ENCODE results near the gene ADAM10. TPM values are rescaled to one million over a fixed set of nuclear protein-coding genes. Genes with fewer than 3 reads are reported as not detected.

ADAM10 gene
- total RNA-seq, 4 donors from 2014 or later, result 42.9 to 83.3 (median 62.7) TPM

DNA sequence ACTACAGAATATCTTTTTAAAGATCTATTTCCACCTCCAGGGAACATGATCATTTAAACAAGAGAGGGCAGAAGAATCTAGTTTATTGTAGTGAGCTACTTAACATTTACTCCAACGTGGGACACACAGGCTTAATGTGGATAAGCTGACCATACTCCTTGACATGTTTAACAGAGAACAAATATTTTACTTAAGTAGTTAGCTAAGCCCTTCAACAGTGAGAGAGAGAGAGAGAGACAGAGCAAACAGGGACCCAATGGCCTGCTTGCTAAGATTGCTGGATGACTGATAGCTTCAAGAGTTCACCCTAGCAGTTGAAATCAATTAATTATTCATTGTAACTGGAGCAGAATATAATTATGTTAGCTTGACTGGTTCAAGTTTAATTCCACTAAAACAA lies 158.6 kb downstream of the ADAM10 start:
- TF ChIP-seq CTCF (IDR thresholded peaks at IDR 0.05) (no peak), POLR2A (IDR thresholded peaks at IDR 0.05) (no peak)
- Histone ChIP-seq H3K4me1 (no peaks in the 10 kb centered on the region), H3K27ac (no peak overlapping the region), H3K27me3 (no peaks in the 10 kb centered on the region), H3K9me3 (no peaks in the 10 kb centered on the region), H3K36me3 (peaks cover 0 to 4% (median 0%) of the 10 kb centered on the region in 3 donors), H3K4me3 (no peak overlapping the region)
- DNase-seq, result no peak

GRCh38 chr15:58590236-58590635 lies 159.3 kb downstream of the ADAM10 start:
- H3K36me3 ChIP-seq, result peaks cover 0 to 4% (median 0%) of the 10 kb centered on the region in 3 donors
- DNase-seq, result no peak

GRCh38 chr15:58589047-58589446 lies 160.5 kb downstream of the ADAM10 start:
- TF ChIP-seq CTCF (IDR thresholded peaks at IDR 0.05), result no peak
- TF ChIP-seq POLR2A (IDR thresholded peaks at IDR 0.05), result no peak
- Histone ChIP-seq H3K36me3 (no peaks in the 10 kb centered on the region), H3K4me3 (no peak overlapping the region), H3K4me1 (no peaks in the 10 kb centered on the region), H3K27ac (no peak overlapping the region), H3K27me3 (no peaks in the 10 kb centered on the region), H3K9me3 (no peaks in the 10 kb centered on the region)
- DNase-seq, result no peak

More at GRCh38 chr15:58590236-58590635, 159.3 kb downstream of the ADAM10 start:
- Histone ChIP-seq H3K27me3 (no peaks in the 10 kb centered on the region), H3K27ac (no peak overlapping the region), H3K4me3 (no peak overlapping the region), H3K9me3 (no peaks in the 10 kb centered on the region), H3K4me1 (no peaks in the 10 kb centered on the region)
- TF ChIP-seq CTCF (IDR thresholded peaks at IDR 0.05) (no peak), POLR2A (IDR thresholded peaks at IDR 0.05) (no peak)

- no peak overlapping the region for H3K27ac ChIP-seq
- no peaks in the 10 kb centered on the region for H3K36me3 ChIP-seq
- no peaks in the 10 kb centered on the region for H3K9me3 ChIP-seq
- DNase-seq, result no peak
- no peaks in the 10 kb centered on the region for H3K27me3 ChIP-seq
- no peak overlapping the region for H3K4me3 ChIP-seq
- H3K4me1 ChIP-seq, result no peaks in the 10 kb centered on the region
- TF ChIP-seq POLR2A (IDR thresholded peaks at IDR 0.05) (no peak), CTCF (IDR thresholded peaks at IDR 0.05) (peak in 1 of 6 experiments; percentile 7)
These were observed 161.4 kb downstream of the ADAM10 start for GRCh38 chr15:58588096-58588495.

- H3K9me3 ChIP-seq, result no peaks in the 10 kb centered on the region
- H3K4me1 ChIP-seq, result no peaks in the 10 kb centered on the region
- no peaks in the 10 kb centered on the region for H3K27me3 ChIP-seq
- H3K27ac ChIP-seq, result no peak overlapping the region
- no peak overlapping the region for H3K4me3 ChIP-seq
- H3K36me3 ChIP-seq, result no peaks in the 10 kb centered on the region
- DNase-seq, result no peak
- TF ChIP-seq CTCF (IDR thresholded peaks at IDR 0.05) (no peak), POLR2A (IDR thresholded peaks at IDR 0.05) (no peak)
These were observed 162.0 kb downstream of the ADAM10 start for GRCh38 chr15:58587486-58587885.

All from Peyer's patch (tissue), 4 donors.